Measurements from ENCODE around the gene SFXN5. TPM values are rescaled to one million over a fixed set of nuclear protein-coding genes. Genes with fewer than 3 reads are reported as not detected.

Gene SFXN5
- total RNA-seq, 1 experiment from 2014 or later, result 27.8 TPM

DNA sequence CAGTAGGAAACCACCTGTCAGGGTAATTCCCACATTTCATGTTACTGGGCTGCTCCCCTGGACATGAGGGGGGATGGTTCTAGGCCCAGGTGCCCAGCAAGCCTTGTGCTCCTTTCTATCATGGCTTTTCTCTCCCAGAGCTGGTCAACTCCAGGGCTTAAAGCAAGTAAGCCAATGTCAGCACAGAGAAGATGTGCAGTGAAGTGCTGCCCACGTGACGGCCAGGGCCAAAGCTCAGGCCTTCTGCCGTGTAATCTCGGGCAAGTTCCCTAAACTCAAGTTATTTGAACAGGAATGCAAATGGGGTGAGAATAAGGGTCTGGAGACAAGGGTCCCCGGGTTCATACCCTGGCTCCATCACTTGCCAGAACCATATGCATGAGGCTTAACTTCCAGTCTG is 16.5 kb downstream of the SFXN5 start:
- in situ Hi-C loops (cut with HindIII; ENCODE audit: low pct_unique_long_range_greater_than_20kb, low sequenced_read_pairs) (no loop called here), intact Hi-C loops (cut with micrococcal nuclease; ENCODE audit: unreplicated experiment) (no loop called here)
- no peak for ATAC-seq
- no peak for DNase-seq (ENCODE audit: low read depth, low spot score)
- TF ChIP-seq TCF7L2 (IDR thresholded peaks at IDR 0.05; ENCODE audit: low read depth, low read length) (no peak), POLR2AphosphoS5 (IDR thresholded peaks at IDR 0.05; ENCODE audit: low read depth, low read length) (no peak), SIN3A (IDR thresholded peaks at IDR 0.05; ENCODE audit: borderline replicate concordance, insufficient read depth, low read depth, low read length) (no peak), CTCF (IDR thresholded peaks at IDR 0.05) (no peak)
- TF ChIP-seq, protein P1, sequence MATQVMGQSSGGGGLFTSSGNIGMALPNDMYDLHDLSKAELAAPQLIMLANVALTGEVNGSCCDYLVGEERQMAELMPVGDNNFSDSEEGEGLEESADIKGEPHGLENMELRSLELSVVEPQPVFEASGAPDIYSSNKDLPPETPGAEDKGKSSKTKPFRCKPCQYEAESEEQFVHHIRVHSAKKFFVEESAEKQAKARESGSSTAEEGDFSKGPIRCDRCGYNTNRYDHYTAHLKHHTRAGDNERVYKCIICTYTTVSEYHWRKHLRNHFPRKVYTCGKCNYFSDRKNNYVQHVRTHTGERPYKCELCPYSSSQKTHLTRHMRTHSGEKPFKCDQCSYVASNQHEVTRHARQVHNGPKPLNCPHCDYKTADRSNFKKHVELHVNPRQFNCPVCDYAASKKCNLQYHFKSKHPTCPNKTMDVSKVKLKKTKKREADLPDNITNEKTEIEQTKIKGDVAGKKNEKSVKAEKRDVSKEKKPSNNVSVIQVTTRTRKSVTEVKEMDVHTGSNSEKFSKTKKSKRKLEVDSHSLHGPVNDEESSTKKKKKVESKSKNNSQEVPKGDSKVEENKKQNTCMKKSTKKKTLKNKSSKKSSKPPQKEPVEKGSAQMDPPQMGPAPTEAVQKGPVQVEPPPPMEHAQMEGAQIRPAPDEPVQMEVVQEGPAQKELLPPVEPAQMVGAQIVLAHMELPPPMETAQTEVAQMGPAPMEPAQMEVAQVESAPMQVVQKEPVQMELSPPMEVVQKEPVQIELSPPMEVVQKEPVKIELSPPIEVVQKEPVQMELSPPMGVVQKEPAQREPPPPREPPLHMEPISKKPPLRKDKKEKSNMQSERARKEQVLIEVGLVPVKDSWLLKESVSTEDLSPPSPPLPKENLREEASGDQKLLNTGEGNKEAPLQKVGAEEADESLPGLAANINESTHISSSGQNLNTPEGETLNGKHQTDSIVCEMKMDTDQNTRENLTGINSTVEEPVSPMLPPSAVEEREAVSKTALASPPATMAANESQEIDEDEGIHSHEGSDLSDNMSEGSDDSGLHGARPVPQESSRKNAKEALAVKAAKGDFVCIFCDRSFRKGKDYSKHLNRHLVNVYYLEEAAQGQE (IDR thresholded peaks at IDR 0.05; ENCODE audit: insufficient read depth in 1 of 2, low read depth in 2 of 2, low read length in 1 of 2), result no peak
- Histone ChIP-seq H3K36me3 (ENCODE audit: control insufficient read depth, insufficient read depth, low read length) (no peaks in the 10 kb centered on the region), H3K4me3 (ENCODE audit: low read depth in 2 of 2, low read length in 2 of 2) (no peak overlapping the region), H3K27me3 (ENCODE audit: control insufficient read depth, insufficient read depth, low read length) (no peaks in the 10 kb centered on the region), H3K9me3 (ENCODE audit: control insufficient read depth, insufficient read depth, low read depth, low read length) (no peaks in the 10 kb centered on the region), H3K27ac (ENCODE audit: low read length) (no peak overlapping the region), H3K4me1 (ENCODE audit: control insufficient read depth, insufficient read depth, low read length) (0 out of 2 replicates have a peak, but pooled peaks cover 2% of the 10 kb centered on the region)
- no TSS peak for BruUV-seq (replicated peaks)
- ChIA-PET CTCF (no interaction called here), POLR2A (no interaction called here)

DNA sequence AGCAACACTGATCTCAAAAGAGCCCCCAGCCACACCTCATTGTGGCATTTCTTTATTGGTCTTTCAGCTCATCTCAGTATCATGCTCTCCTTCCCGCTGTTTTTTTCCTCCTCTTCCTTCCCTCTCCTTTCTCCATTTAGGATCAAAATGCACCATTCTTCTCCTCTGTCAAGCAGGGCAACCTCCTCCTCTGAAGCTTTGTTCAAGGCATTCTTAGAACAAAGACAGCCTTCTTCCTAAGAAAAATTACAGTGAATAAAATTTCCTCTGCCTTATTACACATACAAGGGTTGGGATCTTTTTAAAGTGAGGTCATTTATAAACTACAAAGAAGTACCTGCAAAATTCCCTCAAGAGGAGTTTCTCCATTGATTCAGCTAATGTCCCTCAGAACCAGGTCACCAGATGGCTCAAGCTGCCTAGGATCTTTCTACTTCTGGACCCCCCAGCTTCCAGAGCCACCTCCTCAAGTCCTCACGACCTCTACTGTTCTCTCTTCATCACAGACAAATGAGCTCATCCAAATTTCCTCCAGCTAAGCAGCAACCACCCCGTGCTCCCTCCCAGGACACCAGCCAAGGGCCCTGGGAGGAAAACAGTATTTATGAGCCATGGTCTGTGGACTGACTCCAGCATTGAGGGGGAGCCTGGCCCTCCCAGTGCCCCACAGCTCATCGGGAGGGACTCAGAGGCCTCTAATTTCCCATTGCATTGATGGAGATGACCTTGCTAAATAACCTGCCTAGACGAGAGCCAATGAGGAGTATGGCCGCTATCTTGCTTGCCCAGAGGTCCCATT is 18.0 kb downstream of the SFXN5 start:
- Histone ChIP-seq H3K27me3 (ENCODE audit: control insufficient read depth, insufficient read depth, low read length) (no peaks in the 10 kb centered on the region), H3K4me1 (ENCODE audit: control insufficient read depth, insufficient read depth, low read length) (0 out of 2 replicates have a peak, but pooled peaks cover 3% of the 10 kb centered on the region), H3K27ac (ENCODE audit: low read length) (no peak overlapping the region), H3K36me3 (ENCODE audit: control insufficient read depth, insufficient read depth, low read length) (no peaks in the 10 kb centered on the region), H3K4me3 (ENCODE audit: low read depth in 2 of 2, low read length in 2 of 2) (no peak overlapping the region), H3K9me3 (ENCODE audit: control insufficient read depth, insufficient read depth, low read depth, low read length) (no peaks in the 10 kb centered on the region)
- CTCF ChIA-PET, result no interaction called here
- POLR2A ChIA-PET, result no interaction called here
- no peak for ATAC-seq
- DNase-seq (ENCODE audit: low read depth, low spot score), result no peak
- intact Hi-C loops (cut with micrococcal nuclease; ENCODE audit: unreplicated experiment), result no loop called here
- in situ Hi-C loops (cut with HindIII; ENCODE audit: low pct_unique_long_range_greater_than_20kb, low sequenced_read_pairs), result no loop called here
- no TSS peak for BruUV-seq (replicated peaks)
- TF ChIP-seq TCF7L2 (IDR thresholded peaks at IDR 0.05; ENCODE audit: low read depth, low read length) (no peak), SIN3A (IDR thresholded peaks at IDR 0.05; ENCODE audit: borderline replicate concordance, insufficient read depth, low read depth, low read length) (no peak), CTCF (IDR thresholded peaks at IDR 0.05) (no peak), POLR2AphosphoS5 (IDR thresholded peaks at IDR 0.05; ENCODE audit: low read depth, low read length) (no peak)
- TF ChIP-seq, protein P1 (IDR thresholded peaks at IDR 0.05; ENCODE audit: insufficient read depth in 1 of 2, low read depth in 2 of 2, low read length in 1 of 2), result no peak

All from Panc1 (cell line).